ENCODE measurements around the gene FLT3.

GRCh38 chr13:28116736-28117135 lies 16.4 kb upstream of the FLT3 start:
- TF ChIP-seq CTCF (IDR thresholded peaks at IDR 0.05) (no peak), EZH2 (IDR thresholded peaks at IDR 0.05; ENCODE audit: borderline replicate concordance, insufficient read depth, low read depth, low read length, poor library complexity, severe bottlenecking) (no peak)
